SK-N-SH (cell line): ENCODE results near the gene PLEKHM2. TPM values are rescaled to one million over a fixed set of nuclear protein-coding genes. Genes with fewer than 3 reads are reported as not detected.
A peak's percentile ranks its signal among the peaks of the same experiment; 100 is the strongest.

Source experiments
- CTCF ChIA-PET: fragments of 300-600, 350-600 bp; formaldehyde crosslinking; extraction: SDS; loops from one replicate; lab custom pipeline; 2021; lab: Yijun Ruan, JAX
- POLR2A ChIA-PET: fragments of 350-600 bp; sonication (Branson Sonifier 250); formaldehyde crosslinking; extraction: SDS; loops from one replicate; lab custom pipeline; 2020; ENCODE audit warnings: antibody characterized with exemption, inconsistent platforms; lab: Yijun Ruan, JAX
- DNase-seq: peaks from one replicate; pipeline ENCODE4 v3.0.0; 2012
- H2AFZ ChIP-seq: fragments of 200-600 bp; sonication (generic); 2 replicates; pipeline ENCODE4 v1.8.1; 2016; ENCODE audit warnings: antibody characterized with exemption, mild to moderate bottlenecking, low read depth
- H3F3A ChIP-seq: fragments of 200-600 bp; sonication (generic); replicated peaks from 2 replicates; pipeline ENCODE3; 2016; ENCODE audit warnings: antibody characterized with exemption, mild to moderate bottlenecking; ENCODE audit not compliant: insufficient read depth
- H3K27ac ChIP-seq, 2 experiments: fragments of 200-500 bp in 1 of 2; fragments of 200-600 bp in 1 of 2; sonication (Bioruptor generic) in 1 of 2; sonication (generic), shearing (Covaris generic) in 1 of 2; 2 replicates each; pipeline versions ENCODE4 v1.5.1 to v1.6.1; 2014 to 2016; ENCODE audit warnings: low read depth in 2 of 2, inconsistent platforms in 1 of 2, low read length in 1 of 2, mild to moderate bottlenecking in 1 of 2, mixed read lengths in 1 of 2
- H3K27me3 ChIP-seq: fragments of 200-600 bp; sonication (generic), shearing (Covaris generic); 2 replicates; pipeline ENCODE4 v1.6.1; 2016; ENCODE audit warnings: mixed run types; ENCODE audit not compliant: insufficient read depth
- H3K36me3 ChIP-seq, 2 experiments: fragments of 200-500 bp in 1 of 2; fragments of 200-600 bp in 1 of 2; sonication (Bioruptor generic) in 1 of 2; sonication (generic) in 1 of 2; replicated peaks in 1 of 2; 2 replicates each; pipeline versions ENCODE3 to v1.5.1; 2014 to 2016; ENCODE audit warnings: low read length in 1 of 2, mild to moderate bottlenecking in 1 of 2; ENCODE audit not compliant: insufficient read depth in 2 of 2, control insufficient read depth in 1 of 2
- H3K4me1 ChIP-seq, 2 experiments: fragments of 200-500 bp in 1 of 2; fragments of 200-600 bp in 1 of 2; sonication (Bioruptor generic) in 1 of 2; sonication (generic), shearing (Covaris generic) in 1 of 2; 2 replicates each; pipeline versions ENCODE4 v1.5.1 to v1.6.1; 2014 to 2016; ENCODE audit warnings: low read depth in 1 of 2, low read length in 1 of 2, mixed run types in 1 of 2; ENCODE audit not compliant: insufficient read depth in 2 of 2, control insufficient read depth in 1 of 2
- H3K4me2 ChIP-seq: fragments of 200-600 bp; sonication (generic), shearing (Covaris generic); 2 replicates; pipeline ENCODE4 v1.6.1; 2017; ENCODE audit warnings: mixed run types
- H3K4me3 ChIP-seq, 2 experiments: fragments of 200-500 bp in 1 of 2; fragments of 200-600 bp in 1 of 2; sonication (Bioruptor generic) in 1 of 2; sonication (generic), shearing (Covaris generic) in 1 of 2; 2 replicates each; pipeline versions ENCODE4 v1.5.1 to v1.8.1; 2014 to 2016; ENCODE audit warnings: low read depth in 2 of 2, inconsistent platforms in 1 of 2, low read length in 1 of 2, mild to moderate bottlenecking in 1 of 2, mixed read lengths in 1 of 2, moderate library complexity in 1 of 2
- H3K79me2 ChIP-seq: fragments of 200-600 bp; sonication (generic); 2 replicates; pipeline ENCODE4 v1.8.1; 2017; ENCODE audit warnings: mild to moderate bottlenecking; ENCODE audit not compliant: insufficient read depth
- H3K9ac ChIP-seq: fragments of 200-600 bp; sonication (generic); 2 replicates; pipeline ENCODE4 v1.6.1; 2017; ENCODE audit warnings: mixed run types
- H3K9me2 ChIP-seq: fragments of 200-600 bp; sonication (generic); 2 replicates; pipeline ENCODE4 v1.6.1; 2017; ENCODE audit warnings: mixed run types
- H3K9me3 ChIP-seq: fragments of 200-600 bp; sonication (generic); 2 replicates; pipeline ENCODE4 v1.6.1; 2017; ENCODE audit warnings: mixed run types, mild to moderate bottlenecking, moderate library complexity
- H4K20me1 ChIP-seq: fragments of 200-600 bp; sonication (generic); 2 replicates; pipeline ENCODE4 v1.6.1; 2017; ENCODE audit warnings: mild to moderate bottlenecking, mixed run types; ENCODE audit not compliant: insufficient read depth
- CHD2 ChIP-seq: fragments of 150-350 bp; IDR thresholded peaks from 2 replicates; pipeline ENCODE4 v1.6.1; 2018; ENCODE audit warnings: low read length; ENCODE audit not compliant: partially characterized antibody
- EZH2phosphoT487 ChIP-seq: fragments of 200-600 bp; sonication (generic); IDR thresholded peaks from 2 replicates; pipeline ENCODE4 v1.6.1; 2017; ENCODE audit warnings: low read depth, mixed run types, mild to moderate bottlenecking, antibody characterized with exemption, moderate library complexity, borderline replicate concordance
- MEF2A ChIP-seq: IDR thresholded peaks from 2 replicates; pipeline ENCODE4 v1.4.0; 2012; ENCODE audit warnings: low read depth, borderline replicate concordance
- SMC3 ChIP-seq: IDR thresholded peaks from 2 replicates; pipeline ENCODE4 v1.6.1; 2012; ENCODE audit warnings: low read depth, low read length, improper control_type of control experiment
- TAF1 ChIP-seq: IDR thresholded peaks from 2 replicates; pipeline ENCODE4 v1.6.1; 2012; ENCODE audit warnings: low read depth, mild to moderate bottlenecking, low read length, moderate library complexity, borderline replicate concordance
- WGBS: methylation state at CpG from one replicate; pipeline ENCODE4 v1.1.6; 2017; ENCODE audit warnings: low lambda C conversion rate; 5-methylcytosine and 5-hydroxymethylcytosine counted together
- polyA plus RNA-seq, 3 experiments: library from polyadenylated mRNA; depleted of rRNA; stranded (reverse); fragments of >200 nt; gene quantifications; 2 replicates each; pipeline ENCODE4 v1.2.3, GENCODE V29; 2012
- TF ChIP-seq, protein P1 (sequence below): IDR thresholded peaks from 2 replicates; pipeline ENCODE4; 2012
- TF ChIP-seq, protein P2 (sequence below): fragments of 200-600 bp; sonication (generic); IDR thresholded peaks from 2 replicates; pipeline ENCODE4 v1.6.1; 2017; ENCODE audit warnings: antibody characterized with exemption, mild to moderate bottlenecking, moderate library complexity
- TF ChIP-seq, protein P3 (sequence below): fragments of 150-350 bp; IDR thresholded peaks from 2 replicates; pipeline ENCODE4 v1.6.1; 2016; ENCODE audit warnings: mild to moderate bottlenecking, low read depth, low read length
- TF ChIP-seq, protein P4 (sequence below): IDR thresholded peaks from 2 replicates; pipeline ENCODE4 v1.4.0; 2012; ENCODE audit warnings: low read depth, borderline replicate concordance
- TF ChIP-seq, protein P5 (sequence below): fragments of 150-350 bp; IDR thresholded peaks from 2 replicates; pipeline ENCODE4 v1.6.1; 2017; ENCODE audit warnings: antibody characterized with exemption, low read length, low read depth, borderline replicate concordance
- TF ChIP-seq, protein P6 (sequence below): IDR thresholded peaks from 2 replicates; pipeline ENCODE4 v1.6.1; 2012; ENCODE audit warnings: mild to moderate bottlenecking, low read depth, low read length, moderate library complexity

PLEKHM2 gene
- polyA plus RNA-seq, 1 of the 3 experiments (the other 2 are of a cell fraction) = 38.9 TPM

DNA sequence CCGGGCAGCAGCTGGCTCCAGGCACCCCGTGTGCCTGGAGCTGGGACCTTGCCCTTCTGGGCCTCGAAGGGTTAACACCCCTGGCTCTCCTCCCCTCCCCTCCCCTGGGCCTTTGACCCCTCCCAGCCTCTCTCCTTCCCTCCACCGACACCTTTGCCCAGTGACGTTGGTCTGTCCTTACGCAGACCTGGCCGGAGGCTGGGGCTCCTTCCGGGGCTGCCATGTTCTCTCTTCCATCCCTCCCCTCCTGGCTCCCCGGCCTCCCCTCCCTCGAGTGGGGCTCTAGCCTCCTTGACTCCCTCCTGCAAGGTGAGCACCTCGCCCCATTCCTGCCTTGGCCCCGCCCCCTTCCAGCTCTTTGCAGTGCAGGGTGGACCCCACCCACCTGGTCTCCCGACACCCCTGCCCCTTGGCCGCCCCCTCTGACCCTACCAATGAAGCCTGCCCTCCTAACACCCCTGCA, 58.2 kb downstream of the PLEKHM2 start, which contains the start of gene TMEM82:
Gene TMEM82 (plus strand): TSS at position 161 of the 463 bp plus-strand sequence. CDS start 61 bp downstream, at position 222.
- no peak for DNase-seq
- H3K79me2 ChIP-seq = no peaks in the 10 kb centered on the region
- peaks cover 0 to 30% of the 10 kb centered on the region in 2 experiments; a peak in 1 of 4 replicates for H3K4me1 ChIP-seq
- POLR2A ChIA-PET = no interaction called here
- H3K4me2 ChIP-seq = no peak within 1 kb of the TSS
- no peaks in the 10 kb centered on the region for H3K9me3 ChIP-seq
- H3F3A ChIP-seq = no peaks in the 10 kb centered on the region
- no peaks in the 10 kb centered on the region for H3K9me2 ChIP-seq
- no peak within 1 kb of the TSS for H3K9ac ChIP-seq
- H4K20me1 ChIP-seq = no peaks in the 10 kb centered on the region
- H3K36me3 ChIP-seq = no peaks in the 10 kb centered on the region
- no peak within 1 kb of the TSS for H2AFZ ChIP-seq
- H3K27me3 ChIP-seq = no peaks in the 10 kb centered on the region
- peak within 1 kb of the TSS in 1 of 2 experiments; percentile 46; a peak in 1 of 4 replicates for H3K4me3 ChIP-seq
- CTCF ChIA-PET = interaction anchor here (1.4 kb wide), 1 partner anchor 89 kb away, joined by 3 read pairs; no protein-coding TSS in a partner anchor
- TF ChIP-seq, protein P1, sequence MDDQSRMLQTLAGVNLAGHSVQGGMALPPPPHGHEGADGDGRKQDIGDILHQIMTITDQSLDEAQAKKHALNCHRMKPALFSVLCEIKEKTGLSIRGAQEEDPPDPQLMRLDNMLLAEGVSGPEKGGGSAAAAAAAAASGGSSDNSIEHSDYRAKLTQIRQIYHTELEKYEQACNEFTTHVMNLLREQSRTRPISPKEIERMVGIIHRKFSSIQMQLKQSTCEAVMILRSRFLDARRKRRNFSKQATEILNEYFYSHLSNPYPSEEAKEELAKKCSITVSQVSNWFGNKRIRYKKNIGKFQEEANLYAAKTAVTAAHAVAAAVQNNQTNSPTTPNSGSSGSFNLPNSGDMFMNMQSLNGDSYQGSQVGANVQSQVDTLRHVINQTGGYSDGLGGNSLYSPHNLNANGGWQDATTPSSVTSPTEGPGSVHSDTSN = no peak
- TF ChIP-seq, protein P2, sequence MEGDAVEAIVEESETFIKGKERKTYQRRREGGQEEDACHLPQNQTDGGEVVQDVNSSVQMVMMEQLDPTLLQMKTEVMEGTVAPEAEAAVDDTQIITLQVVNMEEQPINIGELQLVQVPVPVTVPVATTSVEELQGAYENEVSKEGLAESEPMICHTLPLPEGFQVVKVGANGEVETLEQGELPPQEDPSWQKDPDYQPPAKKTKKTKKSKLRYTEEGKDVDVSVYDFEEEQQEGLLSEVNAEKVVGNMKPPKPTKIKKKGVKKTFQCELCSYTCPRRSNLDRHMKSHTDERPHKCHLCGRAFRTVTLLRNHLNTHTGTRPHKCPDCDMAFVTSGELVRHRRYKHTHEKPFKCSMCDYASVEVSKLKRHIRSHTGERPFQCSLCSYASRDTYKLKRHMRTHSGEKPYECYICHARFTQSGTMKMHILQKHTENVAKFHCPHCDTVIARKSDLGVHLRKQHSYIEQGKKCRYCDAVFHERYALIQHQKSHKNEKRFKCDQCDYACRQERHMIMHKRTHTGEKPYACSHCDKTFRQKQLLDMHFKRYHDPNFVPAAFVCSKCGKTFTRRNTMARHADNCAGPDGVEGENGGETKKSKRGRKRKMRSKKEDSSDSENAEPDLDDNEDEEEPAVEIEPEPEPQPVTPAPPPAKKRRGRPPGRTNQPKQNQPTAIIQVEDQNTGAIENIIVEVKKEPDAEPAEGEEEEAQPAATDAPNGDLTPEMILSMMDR = no peak
- TF ChIP-seq, all 33 proteins: peak for 0
- 66% methylated on average over 14 of the region's 14 CpGs for WGBS
- no peak within 1 kb of the TSS for H3K27ac ChIP-seq

DNA sequence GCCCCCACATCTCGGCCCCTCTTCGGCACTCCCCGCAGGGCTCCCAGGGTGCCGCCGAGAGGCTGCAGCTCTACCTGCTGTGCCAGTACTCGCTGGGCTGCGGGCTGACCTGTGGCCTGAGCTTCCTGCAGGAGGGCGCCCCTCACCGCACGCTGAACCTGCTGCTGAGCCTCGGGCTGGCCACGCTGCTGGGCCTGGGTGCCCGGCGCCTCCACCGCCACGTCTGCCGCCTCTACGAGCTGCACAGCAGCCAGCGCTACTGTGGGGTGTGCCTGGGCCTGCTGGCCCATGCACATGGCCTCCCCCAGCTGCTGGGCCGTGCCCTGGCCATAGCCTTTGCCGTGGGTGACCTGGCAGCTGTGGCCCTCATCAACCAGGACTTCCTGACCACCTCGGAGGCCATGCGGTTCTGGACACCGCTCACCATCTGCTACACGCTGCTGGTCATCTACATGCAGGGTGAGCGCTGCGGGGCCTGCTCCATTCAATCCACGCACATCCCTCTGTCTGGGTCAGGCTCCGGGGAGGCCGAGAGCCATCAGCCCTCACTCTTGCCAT, 60.1 kb downstream of the PLEKHM2 start:
- Histone ChIP-seq H2AFZ (no peak overlapping the region), H3K27ac (no peak overlapping the region; a peak in 1 of 4 replicates), H3K9ac (no peak overlapping the region), H4K20me1 (no peaks in the 10 kb centered on the region), H3K36me3 (no peaks in the 10 kb centered on the region), H3F3A (no peaks in the 10 kb centered on the region), H3K79me2 (no peaks in the 10 kb centered on the region), H3K9me3 (no peaks in the 10 kb centered on the region), H3K27me3 (no peaks in the 10 kb centered on the region), H3K4me3 (no peak overlapping the region), H3K4me2 (no peak overlapping the region), H3K9me2 (no peaks in the 10 kb centered on the region), H3K4me1 (peaks cover 1 to 20% of the 10 kb centered on the region in 2 experiments; a peak in 3 of 4 replicates)
- CTCF ChIA-PET = interaction anchor here (1.0 kb wide), 1 partner anchor 48 kb away, joined by 3 read pairs; no protein-coding TSS in a partner anchor
- WGBS = no CpG with 5 or more reads among the region's 30 CpGs
- POLR2A ChIA-PET = no interaction called here
- no peak for DNase-seq
- TF ChIP-seq, protein P2 = no peak
- TF ChIP-seq, protein P3, sequence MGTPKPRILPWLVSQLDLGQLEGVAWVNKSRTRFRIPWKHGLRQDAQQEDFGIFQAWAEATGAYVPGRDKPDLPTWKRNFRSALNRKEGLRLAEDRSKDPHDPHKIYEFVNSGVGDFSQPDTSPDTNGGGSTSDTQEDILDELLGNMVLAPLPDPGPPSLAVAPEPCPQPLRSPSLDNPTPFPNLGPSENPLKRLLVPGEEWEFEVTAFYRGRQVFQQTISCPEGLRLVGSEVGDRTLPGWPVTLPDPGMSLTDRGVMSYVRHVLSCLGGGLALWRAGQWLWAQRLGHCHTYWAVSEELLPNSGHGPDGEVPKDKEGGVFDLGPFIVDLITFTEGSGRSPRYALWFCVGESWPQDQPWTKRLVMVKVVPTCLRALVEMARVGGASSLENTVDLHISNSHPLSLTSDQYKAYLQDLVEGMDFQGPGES = no peak
- TF ChIP-seq, protein P4, sequence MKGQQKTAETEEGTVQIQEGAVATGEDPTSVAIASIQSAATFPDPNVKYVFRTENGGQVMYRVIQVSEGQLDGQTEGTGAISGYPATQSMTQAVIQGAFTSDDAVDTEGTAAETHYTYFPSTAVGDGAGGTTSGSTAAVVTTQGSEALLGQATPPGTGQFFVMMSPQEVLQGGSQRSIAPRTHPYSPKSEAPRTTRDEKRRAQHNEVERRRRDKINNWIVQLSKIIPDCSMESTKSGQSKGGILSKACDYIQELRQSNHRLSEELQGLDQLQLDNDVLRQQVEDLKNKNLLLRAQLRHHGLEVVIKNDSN = no peak
- TF ChIP-seq TAF1 (no peak), CHD2 (no peak), SMC3 (no peak), EZH2phosphoT487 (no peak), MEF2A (no peak)
- TF ChIP-seq, protein P5, sequence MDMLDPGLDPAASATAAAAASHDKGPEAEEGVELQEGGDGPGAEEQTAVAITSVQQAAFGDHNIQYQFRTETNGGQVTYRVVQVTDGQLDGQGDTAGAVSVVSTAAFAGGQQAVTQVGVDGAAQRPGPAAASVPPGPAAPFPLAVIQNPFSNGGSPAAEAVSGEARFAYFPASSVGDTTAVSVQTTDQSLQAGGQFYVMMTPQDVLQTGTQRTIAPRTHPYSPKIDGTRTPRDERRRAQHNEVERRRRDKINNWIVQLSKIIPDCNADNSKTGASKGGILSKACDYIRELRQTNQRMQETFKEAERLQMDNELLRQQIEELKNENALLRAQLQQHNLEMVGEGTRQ = no peak
- TF ChIP-seq, protein P6, sequence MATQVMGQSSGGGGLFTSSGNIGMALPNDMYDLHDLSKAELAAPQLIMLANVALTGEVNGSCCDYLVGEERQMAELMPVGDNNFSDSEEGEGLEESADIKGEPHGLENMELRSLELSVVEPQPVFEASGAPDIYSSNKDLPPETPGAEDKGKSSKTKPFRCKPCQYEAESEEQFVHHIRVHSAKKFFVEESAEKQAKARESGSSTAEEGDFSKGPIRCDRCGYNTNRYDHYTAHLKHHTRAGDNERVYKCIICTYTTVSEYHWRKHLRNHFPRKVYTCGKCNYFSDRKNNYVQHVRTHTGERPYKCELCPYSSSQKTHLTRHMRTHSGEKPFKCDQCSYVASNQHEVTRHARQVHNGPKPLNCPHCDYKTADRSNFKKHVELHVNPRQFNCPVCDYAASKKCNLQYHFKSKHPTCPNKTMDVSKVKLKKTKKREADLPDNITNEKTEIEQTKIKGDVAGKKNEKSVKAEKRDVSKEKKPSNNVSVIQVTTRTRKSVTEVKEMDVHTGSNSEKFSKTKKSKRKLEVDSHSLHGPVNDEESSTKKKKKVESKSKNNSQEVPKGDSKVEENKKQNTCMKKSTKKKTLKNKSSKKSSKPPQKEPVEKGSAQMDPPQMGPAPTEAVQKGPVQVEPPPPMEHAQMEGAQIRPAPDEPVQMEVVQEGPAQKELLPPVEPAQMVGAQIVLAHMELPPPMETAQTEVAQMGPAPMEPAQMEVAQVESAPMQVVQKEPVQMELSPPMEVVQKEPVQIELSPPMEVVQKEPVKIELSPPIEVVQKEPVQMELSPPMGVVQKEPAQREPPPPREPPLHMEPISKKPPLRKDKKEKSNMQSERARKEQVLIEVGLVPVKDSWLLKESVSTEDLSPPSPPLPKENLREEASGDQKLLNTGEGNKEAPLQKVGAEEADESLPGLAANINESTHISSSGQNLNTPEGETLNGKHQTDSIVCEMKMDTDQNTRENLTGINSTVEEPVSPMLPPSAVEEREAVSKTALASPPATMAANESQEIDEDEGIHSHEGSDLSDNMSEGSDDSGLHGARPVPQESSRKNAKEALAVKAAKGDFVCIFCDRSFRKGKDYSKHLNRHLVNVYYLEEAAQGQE = no peak
